ENCODE results near the gene CPB1. TPM values are rescaled to one million over a fixed set of nuclear protein-coding genes. Genes with fewer than 3 reads are reported as not detected.

The CPB1 gene
- total and polyA plus RNA-seq, 4 donors, result 0.20 to 0.75 (median 0.57) TPM; not detected in 1

GRCh38 chr3:148896062-148896461, 68.5 kb downstream of the CPB1 start:
- 67% methylated on average over 3 of the region's 3 CpGs for WGBS
- H3K9ac ChIP-seq (ENCODE audit: low read depth in 1 of 2, low read length in 2 of 2), result no peak overlapping the region
- H3K9me3 ChIP-seq (ENCODE audit: control insufficient read depth in 4 of 4, low read length in 3 of 4), result no peaks in the 10 kb centered on the region
- H3K4me3 ChIP-seq (ENCODE audit: low read depth in 1 of 3, low read length in 3 of 3), result no peak overlapping the region
- H3K36me3 ChIP-seq (ENCODE audit: control insufficient read depth in 4 of 4, insufficient read depth in 3 of 4, low read depth in 1 of 4, low read length in 3 of 4), result no peaks in the 10 kb centered on the region
- no peak overlapping the region for H3K27ac ChIP-seq (ENCODE audit: low read depth in 1 of 2, low read length in 2 of 2)
- H3K27me3 ChIP-seq (ENCODE audit: control insufficient read depth in 4 of 4, insufficient read depth in 4 of 4, low read length in 3 of 4), result no peaks in the 10 kb centered on the region
- no peak for DNase-seq (ENCODE audit: low spot score)
- H3K4me1 ChIP-seq (ENCODE audit: control insufficient read depth in 4 of 4, insufficient read depth in 4 of 4, low read length in 3 of 4), result no peaks in the 10 kb centered on the region
- no peak for TF ChIP-seq FOXA1 (IDR thresholded peaks at IDR 0.05)
- no peak for TF ChIP-seq JUND (IDR thresholded peaks at IDR 0.05)
- no peak for TF ChIP-seq ATF3 (IDR thresholded peaks at IDR 0.05)
- no peak for TF ChIP-seq ZBTB33 (IDR thresholded peaks at IDR 0.05)
- TF ChIP-seq RXRA (IDR thresholded peaks at IDR 0.05), result no peak
- no peak for TF ChIP-seq YY1 (IDR thresholded peaks at IDR 0.05)
- no peak for TF ChIP-seq GABPA (IDR thresholded peaks at IDR 0.05 in 1 of 2, conservative IDR thresholded peaks at IDR 0.05 in 1 of 2)
- TF ChIP-seq HNF4G (IDR thresholded peaks at IDR 0.05), result no peak
- no peak for TF ChIP-seq HNF4A (conservative IDR thresholded peaks at IDR 0.05)
- TF ChIP-seq, protein P1, sequence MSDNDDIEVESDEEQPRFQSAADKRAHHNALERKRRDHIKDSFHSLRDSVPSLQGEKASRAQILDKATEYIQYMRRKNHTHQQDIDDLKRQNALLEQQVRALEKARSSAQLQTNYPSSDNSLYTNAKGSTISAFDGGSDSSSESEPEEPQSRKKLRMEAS (IDR thresholded peaks at IDR 0.05), result no peak
- TF ChIP-seq NR2F2 (IDR thresholded peaks at IDR 0.05), result no peak
- TF ChIP-seq EGR1 (IDR thresholded peaks at IDR 0.05; ENCODE audit: low read depth in 2 of 2), result no peak
- no peak for TF ChIP-seq FOXA2 (IDR thresholded peaks at IDR 0.05)

- Histone ChIP-seq H3K4me3 (ENCODE audit: low read depth in 1 of 3, low read length in 3 of 3) (no peak overlapping the region), H3K4me1 (ENCODE audit: control insufficient read depth in 4 of 4, insufficient read depth in 4 of 4, low read length in 3 of 4) (no peaks in the 10 kb centered on the region), H3K9ac (ENCODE audit: low read depth in 1 of 2, low read length in 2 of 2) (no peak overlapping the region), H3K9me3 (ENCODE audit: control insufficient read depth in 4 of 4, low read length in 3 of 4) (no peaks in the 10 kb centered on the region), H3K27me3 (ENCODE audit: control insufficient read depth in 4 of 4, insufficient read depth in 4 of 4, low read length in 3 of 4) (peaks cover 0 to 2% (median 0%) of the 10 kb centered on the region in 4 donors), H3K36me3 (ENCODE audit: control insufficient read depth in 4 of 4, insufficient read depth in 3 of 4, low read depth in 1 of 4, low read length in 3 of 4) (no peaks in the 10 kb centered on the region), H3K27ac (ENCODE audit: low read depth in 1 of 2, low read length in 2 of 2) (no peak overlapping the region)
- 82% methylated on average over 4 of the region's 4 CpGs for WGBS
- no peak for DNase-seq (ENCODE audit: low spot score)
- TF ChIP-seq ATF3 (IDR thresholded peaks at IDR 0.05) (no peak), ZBTB33 (IDR thresholded peaks at IDR 0.05) (no peak), RAD21 (IDR thresholded peaks at IDR 0.05) (no peak), JUND (IDR thresholded peaks at IDR 0.05) (no peak), EGR1 (IDR thresholded peaks at IDR 0.05; ENCODE audit: low read depth in 2 of 2) (no peak), HNF4A (conservative IDR thresholded peaks at IDR 0.05) (no peak), NR2F2 (IDR thresholded peaks at IDR 0.05) (no peak), CTCF (IDR thresholded peaks at IDR 0.05; ENCODE audit: low read depth, low read length, missing input control) (no peak), FOXA1 (IDR thresholded peaks at IDR 0.05) (no peak), FOXA2 (IDR thresholded peaks at IDR 0.05) (no peak), GABPA (IDR thresholded peaks at IDR 0.05 in 1 of 2, conservative IDR thresholded peaks at IDR 0.05 in 1 of 2) (no peak), YY1 (IDR thresholded peaks at IDR 0.05) (no peak), TAF1 (conservative IDR thresholded peaks at IDR 0.05) (no peak), RXRA (IDR thresholded peaks at IDR 0.05) (no peak), HNF4G (IDR thresholded peaks at IDR 0.05) (no peak)
- TF ChIP-seq, protein P1 (IDR thresholded peaks at IDR 0.05), result no peak
- TF ChIP-seq, protein P2, sequence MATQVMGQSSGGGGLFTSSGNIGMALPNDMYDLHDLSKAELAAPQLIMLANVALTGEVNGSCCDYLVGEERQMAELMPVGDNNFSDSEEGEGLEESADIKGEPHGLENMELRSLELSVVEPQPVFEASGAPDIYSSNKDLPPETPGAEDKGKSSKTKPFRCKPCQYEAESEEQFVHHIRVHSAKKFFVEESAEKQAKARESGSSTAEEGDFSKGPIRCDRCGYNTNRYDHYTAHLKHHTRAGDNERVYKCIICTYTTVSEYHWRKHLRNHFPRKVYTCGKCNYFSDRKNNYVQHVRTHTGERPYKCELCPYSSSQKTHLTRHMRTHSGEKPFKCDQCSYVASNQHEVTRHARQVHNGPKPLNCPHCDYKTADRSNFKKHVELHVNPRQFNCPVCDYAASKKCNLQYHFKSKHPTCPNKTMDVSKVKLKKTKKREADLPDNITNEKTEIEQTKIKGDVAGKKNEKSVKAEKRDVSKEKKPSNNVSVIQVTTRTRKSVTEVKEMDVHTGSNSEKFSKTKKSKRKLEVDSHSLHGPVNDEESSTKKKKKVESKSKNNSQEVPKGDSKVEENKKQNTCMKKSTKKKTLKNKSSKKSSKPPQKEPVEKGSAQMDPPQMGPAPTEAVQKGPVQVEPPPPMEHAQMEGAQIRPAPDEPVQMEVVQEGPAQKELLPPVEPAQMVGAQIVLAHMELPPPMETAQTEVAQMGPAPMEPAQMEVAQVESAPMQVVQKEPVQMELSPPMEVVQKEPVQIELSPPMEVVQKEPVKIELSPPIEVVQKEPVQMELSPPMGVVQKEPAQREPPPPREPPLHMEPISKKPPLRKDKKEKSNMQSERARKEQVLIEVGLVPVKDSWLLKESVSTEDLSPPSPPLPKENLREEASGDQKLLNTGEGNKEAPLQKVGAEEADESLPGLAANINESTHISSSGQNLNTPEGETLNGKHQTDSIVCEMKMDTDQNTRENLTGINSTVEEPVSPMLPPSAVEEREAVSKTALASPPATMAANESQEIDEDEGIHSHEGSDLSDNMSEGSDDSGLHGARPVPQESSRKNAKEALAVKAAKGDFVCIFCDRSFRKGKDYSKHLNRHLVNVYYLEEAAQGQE (IDR thresholded peaks at IDR 0.05), result no peak
Observed at GRCh38 chr3:148901987-148902791, 74.6 kb downstream of the CPB1 start.

Measured in liver (tissue), 9 donors.